ENCODE measurements around the gene SPRING1.

Gene SPRING1

DNA sequence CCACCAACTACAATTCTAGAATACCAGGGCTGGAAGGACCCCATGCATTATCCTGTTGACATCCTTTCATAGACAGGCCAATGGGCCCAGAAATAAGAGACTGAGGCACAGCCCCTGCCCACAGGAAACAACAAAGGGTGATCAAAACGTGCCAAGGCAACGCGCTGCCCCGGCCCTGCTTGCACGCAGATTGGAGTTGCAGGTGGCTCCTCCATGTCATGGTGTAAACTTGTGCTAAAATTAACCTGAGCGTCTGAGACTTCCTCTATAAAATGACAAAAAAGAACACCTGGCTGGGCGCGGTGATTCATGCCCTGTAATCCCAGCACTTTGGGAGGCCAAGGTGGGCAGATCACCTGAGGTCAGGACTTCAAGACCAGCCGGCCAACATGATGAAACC is 30.1 kb downstream of the SPRING1 start:
- DNase-seq, result no peak

DNA sequence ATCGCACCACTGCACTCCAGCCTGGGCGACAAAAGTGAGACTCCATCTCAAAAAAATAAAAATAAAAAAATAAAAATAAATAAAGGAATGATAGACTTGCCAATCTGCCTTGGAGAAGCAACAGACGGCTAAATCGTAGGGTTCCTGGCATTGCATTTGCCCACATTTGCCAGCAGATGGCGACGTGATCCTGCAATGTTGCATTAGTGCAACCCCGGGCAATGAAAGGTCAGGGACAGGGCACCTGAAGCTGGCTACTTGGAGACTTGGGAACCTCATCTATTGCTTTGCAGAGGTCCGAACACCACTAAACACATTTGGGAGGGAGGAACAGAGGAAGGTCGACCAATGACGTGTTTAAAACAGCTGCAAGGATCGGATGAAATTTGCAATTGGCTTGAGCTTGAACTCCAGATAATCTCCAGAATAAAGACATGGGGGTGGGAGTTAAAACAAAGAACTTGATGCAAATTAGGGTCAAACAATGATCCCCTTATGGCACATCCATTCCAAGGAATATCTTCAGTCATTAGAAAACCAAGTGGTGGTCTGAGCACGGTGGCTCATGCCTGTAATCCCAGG is 34.6 kb downstream of the SPRING1 start:
- peak; percentile 45 to 74 for DNase-seq

DNA sequence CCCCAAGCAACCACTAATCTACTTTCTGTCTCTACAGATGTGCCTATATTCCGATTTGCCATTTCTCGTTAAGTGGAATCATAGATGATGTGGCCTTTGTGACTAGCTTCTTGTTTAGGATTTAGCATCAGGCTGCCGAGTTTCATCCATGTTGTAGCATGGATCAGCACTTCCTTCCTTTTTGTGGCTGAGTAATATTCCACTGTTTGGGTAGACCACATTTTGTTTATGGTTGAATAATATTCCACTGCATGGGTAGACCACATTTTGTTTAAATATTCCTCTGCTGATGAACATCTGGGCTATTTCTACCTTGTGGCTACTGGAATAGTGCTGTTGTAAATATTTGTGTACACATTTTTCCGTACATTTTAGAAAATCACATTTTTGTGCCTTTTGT is 36.4 kb downstream of the SPRING1 start:
- DNase-seq, result no peak

DNA sequence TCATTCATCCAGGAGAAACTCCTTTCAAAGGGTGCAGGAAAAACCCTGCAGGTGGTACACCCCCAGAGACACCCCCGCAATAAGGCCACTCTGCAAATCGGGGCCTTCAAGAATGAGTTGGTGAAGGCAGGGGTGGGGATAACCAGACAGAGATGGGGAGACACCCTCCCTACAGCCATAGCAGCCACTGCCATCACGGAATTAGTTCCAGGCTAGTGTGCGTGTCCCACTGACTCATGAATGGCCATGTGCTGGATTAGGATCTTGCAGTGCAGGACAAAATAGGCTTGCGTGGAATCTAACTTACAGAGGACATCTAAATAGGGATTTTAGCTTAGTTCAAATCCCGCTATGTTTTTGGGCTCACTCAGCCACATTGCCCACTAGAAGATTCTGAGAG is 37.8 kb downstream of the SPRING1 start:
- no peak for DNase-seq

DNA sequence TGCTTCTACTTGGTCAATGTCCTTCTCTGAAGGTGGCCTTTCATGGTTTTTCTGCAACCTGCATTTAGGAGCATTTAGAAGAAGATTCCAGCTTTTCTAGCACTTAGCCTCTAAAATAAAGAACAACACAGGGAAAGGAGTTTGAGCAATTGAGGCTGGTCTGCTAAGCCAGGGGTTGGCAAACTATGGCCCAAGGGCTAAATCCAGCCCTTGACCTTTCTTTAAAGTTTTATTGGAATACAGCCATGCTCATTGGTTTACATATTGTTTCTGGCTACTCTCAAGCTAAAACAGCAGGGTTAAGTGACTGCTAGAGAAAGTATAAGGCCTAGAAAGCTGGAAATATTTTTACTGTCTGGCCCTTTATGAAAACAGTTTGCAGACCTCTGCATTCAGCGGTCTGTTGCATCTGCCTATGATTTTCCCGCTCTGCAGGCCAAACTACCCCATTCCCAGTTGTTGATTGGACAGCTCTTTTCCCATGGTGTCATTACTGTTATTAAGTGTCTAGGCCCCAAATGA is 39.3 kb downstream of the SPRING1 start:
- DNase-seq, result no peak

DNA sequence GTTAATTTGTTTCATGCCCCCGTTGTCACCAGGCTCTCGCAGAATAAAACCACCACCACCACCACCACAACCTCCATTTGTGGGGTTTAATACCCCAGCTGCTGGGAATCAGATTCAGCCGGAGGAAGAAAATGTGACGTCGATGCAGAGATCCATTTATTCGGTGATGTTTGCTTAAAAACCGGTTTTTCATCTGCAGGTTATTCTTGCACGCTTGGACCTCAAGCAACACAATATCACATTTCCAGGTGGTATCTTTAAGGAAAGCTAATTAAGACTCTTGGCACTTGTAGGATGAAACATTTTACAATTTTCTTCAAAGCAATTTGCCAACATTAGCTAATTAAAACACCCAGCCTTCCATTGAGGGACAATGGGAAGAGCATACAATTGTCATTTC is 39.8 kb downstream of the SPRING1 start:
- no peak for DNase-seq

DNA sequence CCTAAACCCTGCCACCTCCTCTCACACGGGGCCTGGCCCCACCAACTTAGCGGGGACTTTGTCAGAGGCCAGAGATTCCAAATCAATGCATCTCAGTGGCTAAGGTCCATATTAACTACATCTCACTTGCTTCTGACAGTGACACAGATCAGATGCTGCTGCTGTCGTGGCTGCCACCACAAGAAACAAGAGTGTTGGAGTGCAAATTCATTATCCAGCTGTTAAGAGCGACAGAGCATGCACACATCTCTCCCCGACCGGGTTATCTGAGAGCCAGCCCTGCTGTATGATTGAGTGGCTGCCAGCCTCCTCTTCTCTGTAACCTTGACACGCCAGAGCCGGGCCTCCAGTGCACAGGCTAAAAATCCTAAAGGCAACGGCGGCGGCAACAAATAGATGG is 40.2 kb downstream of the SPRING1 start:
- DNase-seq, result no peak

DNA sequence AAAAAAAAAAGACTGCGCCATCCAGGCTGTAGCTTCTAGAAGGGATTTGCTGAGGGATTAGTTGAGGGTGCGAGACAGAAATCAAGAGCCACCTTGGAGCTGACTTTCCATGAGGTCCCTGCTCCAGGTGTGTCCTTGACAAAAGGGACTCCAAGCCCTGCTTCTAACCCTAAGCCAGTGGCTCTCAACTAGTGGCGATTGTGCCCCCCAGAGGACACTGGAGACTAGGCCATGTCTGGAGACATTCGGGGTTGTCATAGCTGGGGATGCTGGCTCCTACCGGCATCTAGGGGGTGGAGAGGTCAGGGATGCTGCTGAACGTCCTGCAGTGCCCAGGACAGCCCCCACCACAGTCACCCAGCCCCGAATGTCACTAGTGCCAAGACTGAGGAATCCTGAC is 40.6 kb downstream of the SPRING1 start:
- DNase-seq, result peak in 1 of 2 experiments; percentile 27

DNA sequence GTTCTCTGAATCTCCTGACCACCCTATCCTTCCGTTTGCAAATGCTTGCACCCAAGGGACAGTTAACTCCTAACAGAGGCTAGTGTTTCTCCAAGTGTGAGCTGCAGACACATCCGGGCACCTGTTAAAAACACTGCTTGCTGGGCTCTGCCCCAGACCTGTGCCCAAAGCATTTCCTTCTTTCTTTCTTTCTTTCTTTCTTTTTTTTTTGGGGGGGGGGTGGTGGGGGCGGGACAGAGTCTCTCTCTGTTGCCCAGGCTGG is 42.5 kb downstream of the SPRING1 start:
- no peak for DNase-seq

DNA sequence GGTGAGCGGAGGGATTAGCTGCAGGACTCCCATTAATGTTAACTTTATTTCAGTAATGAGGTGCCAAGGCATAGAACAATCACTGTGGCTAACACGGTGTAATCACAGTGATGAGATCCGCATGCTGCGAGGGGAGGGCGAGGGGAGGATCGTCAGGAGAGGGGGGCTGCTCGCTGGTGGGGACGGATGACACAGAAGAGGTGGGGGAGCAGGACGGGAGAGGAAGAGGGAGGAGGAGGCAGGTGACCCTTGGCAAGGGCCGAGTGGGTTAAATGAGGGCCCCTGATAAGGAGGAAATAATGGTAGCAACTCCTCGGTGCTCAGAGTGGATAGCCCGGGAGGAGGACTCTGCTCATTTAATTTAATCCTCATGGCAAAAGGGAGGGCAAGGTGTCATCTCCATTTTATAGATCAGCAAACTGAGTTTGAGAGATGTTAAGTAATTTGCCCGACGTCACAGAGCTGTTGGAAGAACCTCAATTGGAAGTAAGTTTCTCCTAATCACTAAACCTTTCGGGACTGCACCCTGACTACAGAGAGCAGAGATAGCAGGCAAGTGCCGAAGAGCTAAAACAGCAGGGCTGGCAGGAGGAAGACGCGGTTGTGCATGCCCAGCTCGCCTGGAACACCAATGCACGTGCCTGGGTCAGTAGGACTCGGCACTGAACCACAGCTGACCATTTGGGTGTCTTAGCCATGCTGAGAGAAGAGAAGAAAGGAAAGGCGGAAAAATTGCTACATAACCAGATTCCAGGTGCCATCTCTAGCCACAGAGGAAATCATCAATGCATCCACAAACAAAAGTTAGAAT is 43.0 kb downstream of the SPRING1 start:
- DNase-seq, result no peak

DNA sequence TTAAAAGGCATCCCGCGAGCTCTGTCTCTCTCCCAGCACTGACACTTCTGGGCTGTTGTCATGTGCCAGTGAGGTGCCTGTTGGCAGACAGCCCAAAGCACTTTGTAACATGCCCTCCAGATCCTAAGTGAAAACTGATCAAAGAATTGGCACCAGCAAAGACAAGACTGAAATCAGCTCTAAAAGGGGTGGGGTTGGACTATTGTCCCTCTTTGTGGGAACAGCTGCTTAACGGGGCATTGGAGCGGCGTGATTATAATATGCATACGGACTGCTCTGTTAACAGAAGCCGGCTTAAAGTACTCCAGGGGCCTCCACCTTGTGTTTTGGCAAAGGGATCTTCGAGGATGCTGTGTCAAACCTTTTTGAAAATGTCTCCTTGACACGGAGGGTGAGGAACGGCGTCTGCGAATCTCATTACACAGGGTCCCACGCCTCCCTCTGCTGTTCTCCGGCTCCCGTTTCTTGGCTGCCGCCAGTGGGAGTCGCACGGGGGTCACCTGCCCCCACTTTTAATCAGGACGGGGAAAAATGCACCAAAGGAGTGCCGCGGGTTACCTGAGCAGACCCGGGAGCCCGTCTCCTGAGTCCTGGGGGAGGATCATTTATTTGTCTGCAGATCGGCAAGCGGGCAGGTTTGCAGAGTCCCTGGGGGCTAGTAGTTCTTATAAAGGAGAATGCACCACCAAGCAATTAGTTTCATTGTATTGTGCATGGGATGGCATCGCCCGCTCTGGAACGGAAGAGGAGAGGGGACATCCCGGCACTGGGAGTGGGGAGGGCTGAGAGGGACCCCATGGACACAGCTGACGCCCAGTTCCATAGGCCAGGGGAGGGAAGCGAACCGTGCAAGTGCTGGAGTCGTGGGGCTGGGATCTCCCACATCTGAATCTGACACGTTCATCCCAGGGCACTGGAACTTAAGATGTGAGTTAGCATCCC is 44.3 kb downstream of the SPRING1 start:
- peak; percentile 12 to 61 for DNase-seq

DNA sequence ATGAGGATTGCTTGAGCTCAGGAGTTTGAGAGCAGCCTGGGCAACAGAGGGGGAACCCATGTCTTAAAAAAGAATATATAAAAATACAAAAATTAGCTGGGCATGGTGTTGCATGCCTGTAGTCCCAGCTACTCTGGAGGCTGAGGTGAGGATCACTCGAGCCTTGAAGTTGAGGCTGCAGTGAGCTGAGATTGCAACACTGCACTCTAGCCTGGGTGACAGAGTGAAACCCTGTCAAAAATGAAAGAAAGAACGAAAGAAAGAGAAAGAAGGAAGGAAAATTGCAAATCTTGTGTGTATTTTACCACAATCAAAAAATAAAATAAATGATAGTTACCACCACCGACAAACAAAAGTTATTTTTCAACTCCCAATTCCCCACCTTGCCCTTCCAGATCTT is 45.3 kb downstream of the SPRING1 start:
- no peak for DNase-seq

DNA sequence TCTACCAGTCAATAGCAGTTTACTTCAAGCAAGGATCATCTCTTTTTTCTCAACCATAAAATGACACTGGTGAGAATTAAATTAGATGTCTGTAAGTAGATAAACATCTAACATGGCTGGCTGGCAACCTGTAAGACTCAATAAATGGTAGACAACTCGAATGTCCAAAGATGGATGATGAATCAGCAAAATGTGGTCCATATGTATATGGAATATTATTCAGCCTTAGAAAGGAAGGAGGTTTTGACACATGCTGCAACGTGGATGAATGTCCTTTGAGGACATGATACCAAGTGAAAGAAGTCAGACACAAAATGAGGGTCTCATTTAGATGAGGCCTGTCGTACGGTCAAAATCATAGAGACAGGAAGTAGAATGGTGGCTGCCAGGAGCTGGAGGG is 46.2 kb downstream of the SPRING1 start:
- DNase-seq, result no peak

DNA sequence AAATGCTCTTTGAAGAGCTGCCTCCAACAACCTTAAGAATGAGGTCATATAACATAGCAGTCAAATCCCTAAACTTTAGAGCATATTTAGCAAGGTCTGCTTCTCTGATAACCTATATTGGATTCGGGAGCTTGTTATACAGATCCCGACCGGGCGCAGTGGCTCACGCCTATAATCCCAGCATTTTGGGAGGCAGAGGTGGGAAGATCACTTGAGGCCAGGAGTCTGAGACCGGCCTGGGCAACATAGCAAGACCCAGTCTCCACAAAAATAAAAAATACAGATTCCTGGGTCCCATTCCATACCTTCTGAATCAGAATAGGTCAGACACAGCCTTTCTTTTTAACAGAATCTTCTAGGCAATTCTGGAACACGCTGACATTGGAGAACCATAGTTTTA is 46.7 kb downstream of the SPRING1 start:
- no peak for DNase-seq

DNA sequence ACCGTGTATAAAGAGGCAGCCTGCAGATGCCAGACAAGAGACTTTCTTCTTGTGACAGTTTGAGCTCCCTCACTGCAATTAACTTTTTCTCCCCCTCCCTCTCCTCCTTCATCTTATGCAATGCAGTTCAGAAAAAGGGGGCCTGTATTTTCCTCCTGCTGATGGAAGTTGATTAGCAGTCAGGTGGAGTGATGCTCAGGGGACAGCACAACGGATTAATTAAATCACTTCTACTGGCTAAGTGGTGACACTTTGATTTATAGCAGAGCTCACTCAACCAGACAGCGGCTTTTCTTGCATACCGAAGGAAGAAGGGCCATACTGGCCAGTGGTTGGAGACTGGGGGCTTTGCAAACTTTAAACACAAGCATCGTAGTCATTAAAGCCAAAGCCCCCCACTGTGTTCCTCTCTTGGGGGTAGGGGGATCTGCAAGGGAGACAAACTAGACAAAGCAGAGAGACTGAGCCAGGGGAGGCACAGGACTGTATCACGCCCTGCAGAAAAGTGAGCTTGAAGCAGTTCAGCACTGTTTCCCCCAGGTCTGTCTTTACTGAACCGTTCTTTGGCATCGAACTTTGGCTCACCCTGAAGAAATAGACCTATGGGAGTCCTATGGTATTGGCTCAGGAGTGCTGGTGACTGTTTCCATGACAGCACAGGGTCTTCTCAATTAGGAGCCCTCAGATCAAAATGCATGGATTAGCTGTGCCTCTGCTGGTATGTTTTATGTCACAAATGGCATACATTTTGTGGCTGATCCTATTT is 47.7 kb downstream of the SPRING1 start:
- DNase-seq, result no peak

DNA sequence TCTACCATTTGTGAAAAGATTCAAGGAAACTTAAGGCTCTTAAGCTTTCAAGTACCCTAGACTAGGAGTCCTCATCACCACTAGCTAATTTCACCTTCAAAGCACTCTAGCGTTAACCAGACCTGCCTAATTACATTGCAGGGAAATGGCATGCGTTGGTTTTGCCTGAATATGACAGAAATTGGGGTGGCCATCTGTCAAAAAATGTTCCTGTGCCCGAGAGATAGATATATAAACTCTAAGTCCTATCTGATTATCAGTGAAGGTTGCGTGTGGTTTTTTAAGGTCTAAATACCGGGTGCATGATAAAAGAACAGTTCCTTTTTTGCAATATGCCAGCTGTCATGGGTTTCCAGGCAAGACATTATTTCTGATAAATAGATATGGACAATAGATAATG is 48.3 kb downstream of the SPRING1 start:
- DNase-seq, result no peak

All from NCI-H446 (cell line).